ENCODE measurements around the gene KDM4B. TPM values are rescaled to one million over a fixed set of nuclear protein-coding genes. Genes with fewer than 3 reads are reported as not detected.

Gene KDM4B
- total and polyA plus RNA-seq, 7 donors: 7.2 to 46.5 (median 21.4) TPM

GRCh38 chr19:5166262-5166661, 197.3 kb downstream of the KDM4B start:
- no peak for DNase-seq
- intact Hi-C loops (cut with DNase I): no loop called here
- Histone ChIP-seq H3K27ac (no peak overlapping the region), H3K4me1 (no peaks in the 10 kb centered on the region), H3K9me3 (no peaks in the 10 kb centered on the region), H3K4me3 (no peak overlapping the region), H3K27me3 (no peaks in the 10 kb centered on the region), H3K36me3 (no peaks in the 10 kb centered on the region)
- TF ChIP-seq, protein P1, sequence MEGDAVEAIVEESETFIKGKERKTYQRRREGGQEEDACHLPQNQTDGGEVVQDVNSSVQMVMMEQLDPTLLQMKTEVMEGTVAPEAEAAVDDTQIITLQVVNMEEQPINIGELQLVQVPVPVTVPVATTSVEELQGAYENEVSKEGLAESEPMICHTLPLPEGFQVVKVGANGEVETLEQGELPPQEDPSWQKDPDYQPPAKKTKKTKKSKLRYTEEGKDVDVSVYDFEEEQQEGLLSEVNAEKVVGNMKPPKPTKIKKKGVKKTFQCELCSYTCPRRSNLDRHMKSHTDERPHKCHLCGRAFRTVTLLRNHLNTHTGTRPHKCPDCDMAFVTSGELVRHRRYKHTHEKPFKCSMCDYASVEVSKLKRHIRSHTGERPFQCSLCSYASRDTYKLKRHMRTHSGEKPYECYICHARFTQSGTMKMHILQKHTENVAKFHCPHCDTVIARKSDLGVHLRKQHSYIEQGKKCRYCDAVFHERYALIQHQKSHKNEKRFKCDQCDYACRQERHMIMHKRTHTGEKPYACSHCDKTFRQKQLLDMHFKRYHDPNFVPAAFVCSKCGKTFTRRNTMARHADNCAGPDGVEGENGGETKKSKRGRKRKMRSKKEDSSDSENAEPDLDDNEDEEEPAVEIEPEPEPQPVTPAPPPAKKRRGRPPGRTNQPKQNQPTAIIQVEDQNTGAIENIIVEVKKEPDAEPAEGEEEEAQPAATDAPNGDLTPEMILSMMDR (IDR thresholded peaks at IDR 0.05): no peak
- no peak for TF ChIP-seq POLR2AphosphoS5 (IDR thresholded peaks at IDR 0.05)
- TF ChIP-seq EP300 (IDR thresholded peaks at IDR 0.05): no peak
- no peak for TF ChIP-seq POLR2A (IDR thresholded peaks at IDR 0.05)

- no peak for TF ChIP-seq EP300 (IDR thresholded peaks at IDR 0.05)
- TF ChIP-seq, protein P1 (IDR thresholded peaks at IDR 0.05): peak in 2 of 4 experiments; percentile 14 to 46
- H3K36me3 ChIP-seq: no peaks in the 10 kb centered on the region
- no peaks in the 10 kb centered on the region for H3K27me3 ChIP-seq
- intact Hi-C loops (cut with DNase I): no loop called here
- WGBS, 2 donors: 56 to 64% methylated on average over 4 of the region's 4 CpGs
- no peaks in the 10 kb centered on the region for H3K4me1 ChIP-seq
- no peak for DNase-seq
- no peak overlapping the region for H3K27ac ChIP-seq
- no peak overlapping the region for H3K4me3 ChIP-seq
- H3K9me3 ChIP-seq: no peaks in the 10 kb centered on the region
These were observed 201.4 kb downstream of the KDM4B start for GRCh38 chr19:5170329-5170745.

DNA sequence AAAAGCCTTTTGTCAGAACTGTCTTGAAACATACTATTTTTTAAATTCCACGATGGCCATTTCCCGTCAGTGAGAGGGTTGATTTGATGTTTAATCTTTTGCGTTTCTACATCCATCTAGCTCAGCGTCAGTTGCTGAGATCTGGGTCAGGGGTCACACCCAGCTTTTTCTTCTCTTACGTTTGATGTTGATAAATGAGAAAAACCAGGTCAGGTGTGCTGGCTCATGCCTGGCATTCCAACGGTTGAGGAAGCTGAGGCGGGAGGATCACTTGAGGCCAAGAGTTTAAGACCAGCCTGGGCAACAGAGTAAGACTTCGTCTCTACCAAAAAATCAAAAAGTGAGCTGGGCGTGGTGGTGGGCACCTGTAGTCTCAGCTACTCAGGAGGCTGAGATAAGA, 202.8 kb downstream of the KDM4B start:
- Histone ChIP-seq H3K4me1 (no peaks in the 10 kb centered on the region), H3K27me3 (no peaks in the 10 kb centered on the region), H3K36me3 (no peaks in the 10 kb centered on the region), H3K9me3 (no peaks in the 10 kb centered on the region), H3K4me3 (no peak overlapping the region), H3K27ac (no peak overlapping the region)
- 34 to 60% methylated on average over 9 of the region's 9 CpGs for WGBS, 2 donors
- TF ChIP-seq, protein P1 (IDR thresholded peaks at IDR 0.05): no peak
- TF ChIP-seq POLR2AphosphoS5 (IDR thresholded peaks at IDR 0.05) (no peak), POLR2A (IDR thresholded peaks at IDR 0.05) (no peak)
- intact Hi-C loops (cut with DNase I): no loop called here
- DNase-seq: no peak

DNA sequence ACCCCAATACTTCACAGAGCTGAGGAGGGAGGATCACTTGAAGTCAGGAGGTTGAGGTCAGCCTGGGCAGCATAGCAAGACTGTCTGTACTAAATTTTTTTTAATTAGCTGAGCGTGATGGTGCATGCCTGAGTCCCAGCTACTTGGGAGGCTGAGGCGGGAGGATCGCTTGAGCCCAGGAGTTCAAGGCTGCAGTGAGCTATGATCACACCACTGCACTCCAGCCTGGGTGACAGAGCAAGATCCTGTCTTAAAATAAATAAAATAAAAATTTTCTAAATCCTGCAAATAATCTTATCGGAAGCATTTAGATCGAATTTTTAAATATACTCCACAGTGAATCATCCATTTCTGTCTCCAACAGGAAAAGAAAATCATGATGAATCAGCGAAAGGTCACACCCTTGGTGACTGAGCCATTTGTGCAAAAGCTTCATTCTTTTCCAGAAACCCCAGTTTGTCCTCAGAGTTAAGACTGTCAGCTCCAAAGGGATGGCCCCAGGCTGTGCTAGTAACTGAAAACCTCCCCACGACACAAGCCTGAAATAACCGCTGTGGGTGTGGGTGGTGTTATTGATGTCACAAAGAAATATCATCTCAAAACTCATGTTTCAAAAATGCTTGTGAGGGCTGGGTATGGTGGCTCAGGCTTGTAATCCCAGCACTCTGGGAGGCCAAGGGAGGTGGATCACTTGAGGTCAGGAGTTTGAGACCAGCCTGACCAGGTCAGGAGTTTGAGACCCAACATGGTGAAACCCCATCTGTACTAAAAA, 204.1 kb downstream of the KDM4B start:
- no peak overlapping the region for H3K4me3 ChIP-seq
- intact Hi-C loops (cut with DNase I): no loop called here
- H3K27ac ChIP-seq: peak overlapping the region in 1 of 4 donors; percentile 59
- no peaks in the 10 kb centered on the region for H3K4me1 ChIP-seq
- TF ChIP-seq POLR2AphosphoS5 (IDR thresholded peaks at IDR 0.05) (no peak), POLR2A (IDR thresholded peaks at IDR 0.05) (no peak), EP300 (IDR thresholded peaks at IDR 0.05) (no peak)
- TF ChIP-seq, protein P1 (IDR thresholded peaks at IDR 0.05): no peak
- H3K36me3 ChIP-seq: no peaks in the 10 kb centered on the region
- WGBS, 2 donors: 71 to 77% methylated on average over 8 of the region's 8 CpGs
- H3K9me3 ChIP-seq: no peaks in the 10 kb centered on the region
- DNase-seq: no peak
- no peaks in the 10 kb centered on the region for H3K27me3 ChIP-seq

GRCh38 chr19:5173993-5174392, 205.1 kb downstream of the KDM4B start:
- H3K27me3 ChIP-seq: no peaks in the 10 kb centered on the region
- intact Hi-C loops (cut with DNase I): no loop called here
- no peak for DNase-seq
- TF ChIP-seq POLR2A (IDR thresholded peaks at IDR 0.05) (no peak), EP300 (IDR thresholded peaks at IDR 0.05) (no peak), POLR2AphosphoS5 (IDR thresholded peaks at IDR 0.05) (no peak)
- TF ChIP-seq, protein P1 (IDR thresholded peaks at IDR 0.05): no peak
- H3K4me3 ChIP-seq: no peak overlapping the region
- no peaks in the 10 kb centered on the region for H3K4me1 ChIP-seq
- no peak overlapping the region for H3K27ac ChIP-seq
- H3K9me3 ChIP-seq: no peaks in the 10 kb centered on the region
- H3K36me3 ChIP-seq: no peaks in the 10 kb centered on the region
- 60 to 72% methylated on average over 12 of the region's 12 CpGs for WGBS, 2 donors
